ENCODE data around the gene PTPRQ. TPM values are rescaled to one million over a fixed set of nuclear protein-coding genes. Genes with fewer than 3 reads are reported as not detected.

Gene PTPRQ
- total and polyA plus RNA-seq, 2 of the 8 experiments (the other 6 are each of a cell fraction or from before 2014, with no cell fraction given) = not detected

DNA sequence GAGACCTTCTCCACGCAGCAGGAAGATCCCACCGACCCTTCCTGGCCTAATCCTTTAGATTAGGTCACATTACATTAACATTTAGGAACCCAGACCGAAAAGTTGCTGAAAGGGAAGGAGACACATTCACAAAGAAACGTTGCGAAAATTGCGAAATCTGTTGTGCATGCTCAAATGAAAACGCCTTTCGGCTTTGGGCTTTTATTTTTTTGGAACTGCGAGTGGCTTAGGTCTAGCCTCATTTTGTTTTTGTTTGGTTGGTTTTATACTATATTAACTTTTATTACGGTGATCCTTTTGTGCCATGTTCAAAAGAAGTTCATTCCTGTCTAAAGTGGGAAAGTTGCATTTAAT is 264.9 kb downstream of the PTPRQ start:
- peak overlapping the region; percentile 96 to 97 for H3K4me2 ChIP-seq (ENCODE audit: insufficient read depth in 1 of 2, low read depth in 2 of 2, low read length in 2 of 2)
- H4K91ac ChIP-seq (replicated peaks; ENCODE audit: insufficient read length, low read length) = no peak overlapping the region
- no peak overlapping the region for H2BK5ac ChIP-seq (ENCODE audit: low read depth, low read length)
- ChIA-PET POLR2A (ENCODE audit: partially characterized antibody) (interaction anchor here (1.2 kb wide), 1 partner anchor 25 kb away, joined by 5 read pairs; no protein-coding TSS in a partner anchor), CTCF (ENCODE audit: partially characterized antibody) (no interaction called here)
- TF ChIP-seq BACH1 (IDR thresholded peaks at IDR 0.05; ENCODE audit: low read length) (no peak), RNF2 (IDR thresholded peaks at IDR 0.05; ENCODE audit: borderline replicate concordance, low read depth, low read length, missing control alignments, poor library complexity, severe bottlenecking) (peak; percentile 23), YY1 (IDR thresholded peaks at IDR 0.05; ENCODE audit: low read depth, low read length) (no peak), ASH2L (IDR thresholded peaks at IDR 0.05; ENCODE audit: low read length) (no peak), SP2 (IDR thresholded peaks at IDR 0.05; ENCODE audit: low read length) (no peak), RFX5 (IDR thresholded peaks at IDR 0.05; ENCODE audit: borderline replicate concordance, low read depth, low read length) (no peak), CTBP2 (IDR thresholded peaks at IDR 0.05; ENCODE audit: borderline replicate concordance, insufficient read depth, insufficient read length, low read length) (no peak), CEBPB (IDR thresholded peaks at IDR 0.05; ENCODE audit: low read depth, low read length) (peak; percentile 96)
- TF ChIP-seq, protein P1, sequence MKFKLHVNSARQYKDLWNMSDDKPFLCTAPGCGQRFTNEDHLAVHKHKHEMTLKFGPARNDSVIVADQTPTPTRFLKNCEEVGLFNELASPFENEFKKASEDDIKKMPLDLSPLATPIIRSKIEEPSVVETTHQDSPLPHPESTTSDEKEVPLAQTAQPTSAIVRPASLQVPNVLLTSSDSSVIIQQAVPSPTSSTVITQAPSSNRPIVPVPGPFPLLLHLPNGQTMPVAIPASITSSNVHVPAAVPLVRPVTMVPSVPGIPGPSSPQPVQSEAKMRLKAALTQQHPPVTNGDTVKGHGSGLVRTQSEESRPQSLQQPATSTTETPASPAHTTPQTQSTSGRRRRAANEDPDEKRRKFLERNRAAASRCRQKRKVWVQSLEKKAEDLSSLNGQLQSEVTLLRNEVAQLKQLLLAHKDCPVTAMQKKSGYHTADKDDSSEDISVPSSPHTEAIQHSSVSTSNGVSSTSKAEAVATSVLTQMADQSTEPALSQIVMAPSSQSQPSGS (IDR thresholded peaks at IDR 0.05; ENCODE audit: low read length) = 0 out of 2 replicates have a peak, but pooled peaks have one; percentile 7
- no peak overlapping the region for H2BK12ac ChIP-seq (ENCODE audit: low read depth, low read length)
- no peak overlapping the region for H3K27ac ChIP-seq (ENCODE audit: low read depth, low read length)
- peaks cover 7 to 23% (median 15%) of the 10 kb centered on the region in 4 experiments for H3K4me1 ChIP-seq (replicated peaks in 1 of 4; ENCODE audit: control insufficient read depth in 3 of 4, insufficient read depth in 4 of 4, low read length in 3 of 4)
- H2AK5ac ChIP-seq (ENCODE audit: low read depth, low read length) = no peak overlapping the region
- H3K79me1 ChIP-seq (ENCODE audit: low read depth, low read length) = no peaks in the 10 kb centered on the region
- no peak overlapping the region for H4K5ac ChIP-seq (ENCODE audit: insufficient read length, low read depth, low read length)
- H3K79me2 ChIP-seq (ENCODE audit: control insufficient read depth in 1 of 2, insufficient read depth in 2 of 2, low read length in 2 of 2) = no peaks in the 10 kb centered on the region
- no peak for DNase-seq (ENCODE audit: low read depth in 1 of 2, low spot score in 2 of 2)
- H2BK15ac ChIP-seq (ENCODE audit: low read length) = no peak overlapping the region
- no peaks in the 10 kb centered on the region for H3K36me3 ChIP-seq (ENCODE audit: control insufficient read depth in 2 of 4, insufficient read depth in 4 of 4, low read length in 3 of 4)
- no peak overlapping the region for H3K14ac ChIP-seq (ENCODE audit: insufficient read length)
- H4K8ac ChIP-seq (ENCODE audit: extremely low read depth, insufficient read depth, low read length) = peak overlapping the region; percentile 41; the same call in 1 of the 2 replicates
- H3K4me3 ChIP-seq (ENCODE audit: extremely low read depth in 1 of 4, insufficient read depth in 2 of 4, low read depth in 3 of 4, low read length in 4 of 4) = peak overlapping the region; percentile 42 to 54 (median 49)
- H3K18ac ChIP-seq (ENCODE audit: extremely low read depth, low read length) = 0 out of 2 replicates have a peak overlapping the region, but pooled peaks have one; percentile 28
- peaks cover 11% of the 10 kb centered on the region for H3K23me2 ChIP-seq (ENCODE audit: low read depth, low read length)
- no peak overlapping the region for H3K9ac ChIP-seq (replicated peaks in 1 of 4; ENCODE audit: extremely low read depth in 1 of 4, low read depth in 3 of 4, low read length in 3 of 4)
- H2BK20ac ChIP-seq (ENCODE audit: low read length) = no peak overlapping the region; the same call in 1 of the 2 replicates
- H3K4ac ChIP-seq (replicated peaks; ENCODE audit: insufficient read length, low read depth, low read length) = no peak overlapping the region
- peaks cover 32 to 62% (median 60%) of the 10 kb centered on the region in 4 experiments for H3K27me3 ChIP-seq (replicated peaks in 1 of 4; ENCODE audit: control insufficient read depth in 3 of 4, extremely low read depth in 1 of 4, insufficient read depth in 3 of 4, low read length in 3 of 4)
- H2AFZ ChIP-seq (ENCODE audit: low read length) = no peak overlapping the region
- FAIRE-seq = peak; percentile 87
- WGBS, 2 experiments (ENCODE audit: extremely low coverage in 1 of 2, insufficient coverage in 1 of 2, insufficient read length in 1 of 2, insufficient replicate concordance in 2 of 2, low coverage in 1 of 2, low lambda C conversion rate in 2 of 2, missing lambda C conversion rate in 1 of 2) = 15% methylated on average over 10 of the region's 10 CpGs; no CpG with 5 or more reads in 1 of the 2 experiments
- no peaks in the 10 kb centered on the region for H3K9me3 ChIP-seq (ENCODE audit: insufficient read depth in 2 of 2, low read depth in 1 of 2, low read length in 1 of 2)
- no peak overlapping the region for H2BK120ac ChIP-seq (replicated peaks; ENCODE audit: low read depth, low read length)
- peaks cover 0 to 2% of the 10 kb centered on the region in 2 experiments for H4K20me1 ChIP-seq (replicated peaks in 1 of 2; ENCODE audit: control insufficient read depth in 1 of 2, insufficient read depth in 2 of 2, low read length in 2 of 2)
- H3K56ac ChIP-seq (replicated peaks; ENCODE audit: insufficient read length, low read depth, low read length) = no peak overlapping the region
- H3K23ac ChIP-seq (ENCODE audit: insufficient read length) = no peak overlapping the region

All from H1 (cell line).